ENCODE results near the gene STK35. TPM values are rescaled to one million over a fixed set of nuclear protein-coding genes. Genes with fewer than 3 reads are reported as not detected.

The STK35 gene
- total and polyA plus RNA-seq, 9 donors, result 5.1 to 20.2 (median 13.2) TPM

DNA sequence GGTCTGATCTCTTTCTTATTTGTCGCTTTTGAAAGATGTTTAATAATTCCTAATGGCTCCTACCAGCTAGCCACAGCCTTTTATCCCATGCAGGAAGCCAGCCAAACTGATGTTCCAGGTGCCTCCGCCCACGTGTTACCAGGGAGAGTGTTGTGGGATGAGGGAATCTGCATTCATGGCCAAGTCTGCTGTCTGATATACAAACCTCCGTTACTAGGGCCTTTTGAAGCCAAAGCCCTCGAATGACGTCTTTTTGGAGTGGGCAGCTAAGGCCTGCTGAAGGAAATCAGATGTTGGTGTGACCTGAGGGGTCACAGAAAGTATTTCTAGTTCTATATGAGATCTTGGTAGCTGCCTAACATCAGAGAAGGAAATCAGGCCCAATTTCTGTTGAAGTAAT, 21.3 kb downstream of the STK35 start:
- H3K4me1 ChIP-seq (ENCODE audit: insufficient read depth), result peaks cover 7% of the 10 kb centered on the region
- 24 to 29% (median 25%) methylated on average over 6 of the region's 6 CpGs for WGBS, 3 donors
- H3K9me3 ChIP-seq, result no peaks in the 10 kb centered on the region
- peak in 4 of 5 donors; percentile 21 to 49 (median 40) for DNase-seq
- no peaks in the 10 kb centered on the region for H3K27me3 ChIP-seq
- TF ChIP-seq CTCF (IDR thresholded peaks at IDR 0.05) (no peak), EP300 (IDR thresholded peaks at IDR 0.05) (no peak), POLR2A (IDR thresholded peaks at IDR 0.05) (no peak)
- H3K36me3 ChIP-seq, result no peaks in the 10 kb centered on the region
- intact Hi-C loops (cut with DNase I), result no loop called here
- no peak overlapping the region for H3K27ac ChIP-seq
- H3K4me3 ChIP-seq, result no peak overlapping the region

GRCh38 chr20:2123720-2124119, 22.1 kb downstream of the STK35 start:
- H3K4me3 ChIP-seq, result no peak overlapping the region
- 77 to 86% (median 84%) methylated on average over 5 of the region's 5 CpGs for WGBS, 3 donors
- intact Hi-C loops (cut with DNase I), result no loop called here
- TF ChIP-seq CTCF (IDR thresholded peaks at IDR 0.05), result no peak
- no peak for TF ChIP-seq EP300 (IDR thresholded peaks at IDR 0.05)
- TF ChIP-seq POLR2A (IDR thresholded peaks at IDR 0.05), result no peak
- H3K4me1 ChIP-seq (ENCODE audit: insufficient read depth), result peaks cover 7% of the 10 kb centered on the region
- no peaks in the 10 kb centered on the region for H3K36me3 ChIP-seq
- H3K9me3 ChIP-seq, result no peaks in the 10 kb centered on the region
- H3K27me3 ChIP-seq, result no peaks in the 10 kb centered on the region
- no peak for DNase-seq
- H3K27ac ChIP-seq, result no peak overlapping the region

GRCh38 chr20:2124564-2125213, 23.1 kb downstream of the STK35 start:
- WGBS, 3 donors, result 87 to 92% (median 88%) methylated on average over 7 of the region's 7 CpGs
- intact Hi-C loops (cut with DNase I), result loop anchor here in 1 of 4 donors (5.0 kb wide), 1 partner anchor 998 kb away; no protein-coding TSS in a partner anchor
- Histone ChIP-seq H3K4me3 (no peak overlapping the region), H3K9me3 (no peaks in the 10 kb centered on the region), H3K4me1 (ENCODE audit: insufficient read depth) (peaks cover 9% of the 10 kb centered on the region), H3K27me3 (no peaks in the 10 kb centered on the region), H3K27ac (no peak overlapping the region), H3K36me3 (no peaks in the 10 kb centered on the region)
- no peak for DNase-seq
- no peak for TF ChIP-seq POLR2A (IDR thresholded peaks at IDR 0.05)
- TF ChIP-seq EP300 (IDR thresholded peaks at IDR 0.05), result no peak
- TF ChIP-seq CTCF (IDR thresholded peaks at IDR 0.05), result no peak

GRCh38 chr20:2125474-2126112, 24.0 kb downstream of the STK35 start:
- H3K27me3 ChIP-seq, result no peaks in the 10 kb centered on the region
- WGBS, 3 donors, result 62 to 84% (median 78%) methylated on average over 7 of the region's 7 CpGs
- intact Hi-C loops (cut with DNase I), result loop anchor here in 1 of 4 donors (5.0 kb wide), 1 partner anchor 997 kb away; no protein-coding TSS in a partner anchor
- TF ChIP-seq EP300 (IDR thresholded peaks at IDR 0.05), result no peak
- no peak for TF ChIP-seq CTCF (IDR thresholded peaks at IDR 0.05)
- TF ChIP-seq POLR2A (IDR thresholded peaks at IDR 0.05), result no peak
- no peak overlapping the region for H3K4me3 ChIP-seq
- no peak overlapping the region for H3K27ac ChIP-seq
- no peaks in the 10 kb centered on the region for H3K9me3 ChIP-seq
- H3K36me3 ChIP-seq, result no peaks in the 10 kb centered on the region
- DNase-seq, result no peak
- H3K4me1 ChIP-seq (ENCODE audit: insufficient read depth), result peaks cover 13% of the 10 kb centered on the region

Measured in ovary (tissue), 9 donors.